HG02642 (cell line): ENCODE results near the gene COX8C.
A peak's percentile ranks its signal among the peaks of the same experiment; 100 is the strongest.

ENCODE experiments used
- ATAC-seq: cut with Tn5 transposase; IDR thresholded peaks from one replicate; pipeline ENCODE4 v1.9.1; 2021; ENCODE audit warnings: mild to moderate bottlenecking; ENCODE audit not compliant: unreplicated experiment, poor library complexity

COX8C gene

GRCh38 chr14:93319958-93320357, 27.0 kb upstream of the COX8C start:
- peak; percentile 48 for ATAC-seq

GRCh38 chr14:93320489-93320888, 26.5 kb upstream of the COX8C start:
- no peak for ATAC-seq

GRCh38 chr14:93322929-93323599, 23.9 kb upstream of the COX8C start:
- no peak for ATAC-seq

- no peak for ATAC-seq
These were observed 23.3 kb upstream of the COX8C start for GRCh38 chr14:93323600-93324174.

GRCh38 chr14:93326196-93326595, 20.8 kb upstream of the COX8C start:
- ATAC-seq = no peak

- no peak for ATAC-seq
These were observed 18.4 kb upstream of the COX8C start for GRCh38 chr14:93328546-93328945.

GRCh38 chr14:93329965-93330608, 16.9 kb upstream of the COX8C start:
- ATAC-seq = no peak

GRCh38 chr14:93330609-93331000, 16.4 kb upstream of the COX8C start:
- ATAC-seq = no peak

- no peak for ATAC-seq
These were observed 15.8 kb upstream of the COX8C start for GRCh38 chr14:93331002-93331727.

- ATAC-seq = no peak
These were observed 15.1 kb upstream of the COX8C start for GRCh38 chr14:93331728-93332396.

- peak; percentile 69 for ATAC-seq
These were observed 14.6 kb upstream of the COX8C start for GRCh38 chr14:93332397-93332852.

GRCh38 chr14:93332853-93333630, 13.9 kb upstream of the COX8C start, which contains the start of gene BTBD7:
BTBD7 (minus strand) TSS chr14:93333036; CDS start chr14:93296051, 36,985 bp downstream.
- peak; percentile 83 for ATAC-seq

GRCh38 chr14:93333631-93334103, 13.3 kb upstream of the COX8C start:
- ATAC-seq = no peak

GRCh38 chr14:93337143-93337753, 9.7 kb upstream of the COX8C start:
- no peak for ATAC-seq

- ATAC-seq = no peak
These were observed 9.1 kb upstream of the COX8C start for GRCh38 chr14:93337884-93338283.

GRCh38 chr14:93343266-93343665, 3.7 kb upstream of the COX8C start:
- no peak for ATAC-seq

GRCh38 chr14:93343797-93344196, 3.2 kb upstream of the COX8C start:
- no peak for ATAC-seq

GRCh38 chr14:93347850-93348249, 868 bp downstream of the COX8C start:
- ATAC-seq = no peak

GRCh38 chr14:93348292-93348691, 1.3 kb downstream of the COX8C start:
- no peak for ATAC-seq
